PC-3 (cell line): Measurements from ENCODE around the gene SLC22A17. TPM values are rescaled to one million over a fixed set of nuclear protein-coding genes. Genes with fewer than 3 reads are reported as not detected.

Source experiments
- ATAC-seq: fragments of 200-7000 bp; cut with Tn5 transposase; 2 replicates; pipeline ENCODE4 v1.9.1; 2020; ENCODE audit warnings: mild to moderate bottlenecking, moderate library complexity
- BruUV-seq: library from RNA; stranded (reverse); fragments of 400-500 nt; replicated peaks from 2 replicates; lab custom pipeline; 2021; lab: Mats Ljungman, UMichigan
- CTCF ChIA-PET: fragments of 300-600 bp; sonication (Branson Sonifier 250); formaldehyde crosslinking; loops from one replicate; lab custom pipeline; 2022; ENCODE audit warnings: antibody characterized with exemption; lab: Charles Lee
- POLR2A ChIA-PET: fragments of 300-600 bp; sonication (Branson Sonifier 250); formaldehyde crosslinking; loops from one replicate; lab custom pipeline; 2022; ENCODE audit warnings: antibody characterized with exemption; ENCODE audit not compliant: unreplicated experiment; lab: Charles Lee
- DNase-seq: peaks from one replicate; pipeline ENCODE4 v3.0.0-alpha.2; 2015
- H2AFZ ChIP-seq: fragments of 300-600 bp; sonication (generic); 2 replicates; pipeline ENCODE4 v1.6.0; 2016; ENCODE audit warnings: antibody characterized with exemption, low read length
- H3F3A ChIP-seq: fragments of 300-600 bp; sonication (generic); one replicate; pipeline ENCODE4 v1.6.0; 2017; ENCODE audit warnings: antibody characterized with exemption, low read length, control low read depth, mild to moderate bottlenecking; ENCODE audit not compliant: unreplicated experiment
- H3K27ac ChIP-seq: fragments of 300-600 bp; sonication (generic); 2 replicates; pipeline ENCODE4 v1.5.1; 2016; ENCODE audit warnings: mild to moderate bottlenecking, low read length
- H3K27me3 ChIP-seq: fragments of 300-600 bp; sonication (generic); 2 replicates; pipeline ENCODE4 v1.6.1; 2016; ENCODE audit warnings: low read length, mixed read lengths
- H3K36me3 ChIP-seq: fragments of 300-600 bp; sonication (generic); 2 replicates; pipeline ENCODE4 v1.6.1; 2016; ENCODE audit warnings: low read depth, mixed run types, low read length, mixed read lengths
- H3K4me1 ChIP-seq: fragments of 300-600 bp; sonication (generic); 2 replicates; pipeline ENCODE4 v1.5.1; 2016; ENCODE audit warnings: low read length; ENCODE audit not compliant: insufficient read depth
- H3K4me2 ChIP-seq: fragments of 300-600 bp; sonication (generic); 2 replicates; pipeline ENCODE4 v1.6.0; 2016; ENCODE audit warnings: low read length
- H3K4me3 ChIP-seq: fragments of 300-600 bp; sonication (generic); 2 replicates; pipeline ENCODE4 v1.5.1; 2016; ENCODE audit warnings: mild to moderate bottlenecking, low read length, mixed read lengths
- H3K79me2 ChIP-seq: fragments of 300-600 bp; sonication (generic); 2 replicates; pipeline ENCODE4 v1.6.1; 2017; ENCODE audit warnings: low read length, mixed read lengths
- H3K9ac ChIP-seq: fragments of 300-600 bp; sonication (generic); 2 replicates; pipeline ENCODE4 v1.6.0; 2016; ENCODE audit warnings: mild to moderate bottlenecking, low read length
- H3K9me2 ChIP-seq: fragments of 300-600 bp; sonication (generic); replicated peaks from 2 replicates; pipeline ENCODE4 v1.6.1; 2016; ENCODE audit warnings: mixed run types, low read length, mixed read lengths
- H3K9me3 ChIP-seq: fragments of 300-600 bp; sonication (generic); 2 replicates; pipeline ENCODE4 v1.6.1; 2016; ENCODE audit warnings: low read length, mixed read lengths
- H4K20me1 ChIP-seq: fragments of 300-600 bp; sonication (generic); 2 replicates; pipeline ENCODE4 v1.6.1; 2016; ENCODE audit warnings: low read length, mixed read lengths
- EZH2 ChIP-seq: fragments of 300-600 bp; sonication (generic); IDR thresholded peaks from one replicate; pipeline ENCODE4 v1.6.1; 2017; ENCODE audit warnings: antibody characterized with exemption, mild to moderate bottlenecking, low read length; ENCODE audit not compliant: unreplicated experiment
- EZH2phosphoT487 ChIP-seq: fragments of 300-600 bp; sonication (generic); IDR thresholded peaks from 2 replicates; pipeline ENCODE4 v1.6.1; 2018; ENCODE audit warnings: mild to moderate bottlenecking, antibody characterized with exemption, low read length, borderline replicate concordance
- intact Hi-C: fragments of 100-400 bp; cut with micrococcal nuclease; formaldehyde crosslinking; loops from 2 replicates; pipeline ENCODE4 v1.9.0; 2023
- total RNA-seq: library from RNA; depleted of rRNA; stranded (reverse); fragments of >200 nt; gene quantifications from 2 replicates; pipeline ENCODE4 v1.2.3, GENCODE V29; 2014
- TF ChIP-seq, protein P1 (sequence below): fragments of 300-600 bp; sonication (generic); conservative IDR thresholded peaks from 2 replicates; pipeline ENCODE4 v1.5.1; 2017; ENCODE audit warnings: antibody characterized with exemption, low read depth, mild to moderate bottlenecking, low read length

SLC22A17 gene
- total RNA-seq, 1 experiment from 2014 or later, result 12.0 TPM

DNA sequence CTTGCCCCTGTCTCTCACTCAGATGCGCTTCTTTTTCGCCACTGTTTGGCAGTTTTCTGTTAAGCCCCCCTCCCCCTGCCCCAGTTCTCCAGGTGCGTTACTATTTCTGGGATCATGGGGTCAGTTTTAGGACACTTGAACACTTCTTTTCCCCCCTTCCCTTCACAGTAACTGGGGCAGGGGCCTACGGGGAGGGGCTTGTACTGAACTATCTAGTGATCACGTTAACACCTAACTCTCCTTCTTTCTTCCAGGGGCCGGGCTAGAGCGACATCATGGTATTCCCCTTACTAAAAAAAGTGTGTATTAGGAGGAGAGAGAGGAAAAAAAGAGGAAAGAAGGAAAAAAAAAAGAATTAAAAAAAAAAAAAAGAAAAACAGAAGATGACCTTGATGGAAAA is 27.7 kb downstream of the SLC22A17 start:
- TF ChIP-seq EZH2phosphoT487 (no peak), EZH2 (no peak)
- TF ChIP-seq, protein P1, sequence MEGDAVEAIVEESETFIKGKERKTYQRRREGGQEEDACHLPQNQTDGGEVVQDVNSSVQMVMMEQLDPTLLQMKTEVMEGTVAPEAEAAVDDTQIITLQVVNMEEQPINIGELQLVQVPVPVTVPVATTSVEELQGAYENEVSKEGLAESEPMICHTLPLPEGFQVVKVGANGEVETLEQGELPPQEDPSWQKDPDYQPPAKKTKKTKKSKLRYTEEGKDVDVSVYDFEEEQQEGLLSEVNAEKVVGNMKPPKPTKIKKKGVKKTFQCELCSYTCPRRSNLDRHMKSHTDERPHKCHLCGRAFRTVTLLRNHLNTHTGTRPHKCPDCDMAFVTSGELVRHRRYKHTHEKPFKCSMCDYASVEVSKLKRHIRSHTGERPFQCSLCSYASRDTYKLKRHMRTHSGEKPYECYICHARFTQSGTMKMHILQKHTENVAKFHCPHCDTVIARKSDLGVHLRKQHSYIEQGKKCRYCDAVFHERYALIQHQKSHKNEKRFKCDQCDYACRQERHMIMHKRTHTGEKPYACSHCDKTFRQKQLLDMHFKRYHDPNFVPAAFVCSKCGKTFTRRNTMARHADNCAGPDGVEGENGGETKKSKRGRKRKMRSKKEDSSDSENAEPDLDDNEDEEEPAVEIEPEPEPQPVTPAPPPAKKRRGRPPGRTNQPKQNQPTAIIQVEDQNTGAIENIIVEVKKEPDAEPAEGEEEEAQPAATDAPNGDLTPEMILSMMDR, result no peak
- H4K20me1 ChIP-seq, result peaks cover 11% of the 10 kb centered on the region; the same call in 1 of the 2 replicates
- peaks cover 29% of the 10 kb centered on the region for H3K36me3 ChIP-seq
- POLR2A ChIA-PET, result no interaction called here
- H3K79me2 ChIP-seq, result peaks cover 26% of the 10 kb centered on the region
- no TSS peak for BruUV-seq
- H3K27me3 ChIP-seq, result no peaks in the 10 kb centered on the region
- peaks cover 17% of the 10 kb centered on the region for H3K4me1 ChIP-seq
- no peak overlapping the region for H3K4me3 ChIP-seq
- intact Hi-C loops, result loop anchor here (5.0 kb wide), 1 partner anchor 132 kb away; no protein-coding TSS in a partner anchor
- H3K9ac ChIP-seq, result no peak overlapping the region
- no peak overlapping the region for H3K4me2 ChIP-seq
- no peaks in the 10 kb centered on the region for H3K9me3 ChIP-seq
- H2AFZ ChIP-seq, result no peak overlapping the region
- H3K9me2 ChIP-seq, result no peaks in the 10 kb centered on the region
- H3F3A ChIP-seq, result peaks cover 3% of the 10 kb centered on the region
- DNase-seq (no peak), ATAC-seq (no peak)
- CTCF ChIA-PET, result no interaction called here
- H3K27ac ChIP-seq, result no peak overlapping the region

DNA sequence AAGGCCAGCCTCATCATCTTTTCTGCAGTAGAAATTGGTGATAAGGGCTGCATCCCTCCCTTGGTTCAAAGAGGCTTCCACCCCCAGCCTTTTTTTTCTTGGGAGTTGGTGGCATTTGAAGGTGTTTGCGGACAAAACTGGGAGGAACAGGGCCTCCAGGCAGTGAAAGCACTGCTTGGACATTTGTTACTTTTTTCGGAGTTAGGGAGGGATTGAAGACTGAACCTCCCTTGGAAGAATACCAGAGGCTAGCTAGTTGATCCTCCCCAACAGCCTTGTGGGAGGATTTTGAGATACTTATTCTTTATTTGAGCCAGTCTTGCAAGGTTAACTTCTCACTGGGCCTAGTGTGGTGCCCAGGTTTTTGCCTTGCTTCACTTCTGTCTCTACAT is 28.2 kb downstream of the SLC22A17 start:
- BruUV-seq, result no TSS peak
- H3K9me3 ChIP-seq, result no peaks in the 10 kb centered on the region
- no peak for TF ChIP-seq EZH2phosphoT487
- TF ChIP-seq EZH2, result no peak
- TF ChIP-seq, protein P1, result no peak
- ChIA-PET POLR2A (no interaction called here), CTCF (interaction anchor here (0.5 kb wide), 1 partner anchor 36 kb away, joined by 5 read pairs; no protein-coding TSS in a partner anchor)
- H3F3A ChIP-seq, result peaks cover 3% of the 10 kb centered on the region
- peaks cover 26% of the 10 kb centered on the region for H3K79me2 ChIP-seq
- H3K36me3 ChIP-seq, result peaks cover 33% of the 10 kb centered on the region
- peaks cover 17% of the 10 kb centered on the region for H3K4me1 ChIP-seq
- ATAC-seq, result no peak
- no peak overlapping the region for H3K4me2 ChIP-seq
- no peaks in the 10 kb centered on the region for H3K9me2 ChIP-seq
- no peak overlapping the region for H3K9ac ChIP-seq
- no peak overlapping the region for H2AFZ ChIP-seq
- H4K20me1 ChIP-seq, result peaks cover 11% of the 10 kb centered on the region; the same call in 1 of the 2 replicates
- H3K27ac ChIP-seq, result no peak overlapping the region
- no peaks in the 10 kb centered on the region for H3K27me3 ChIP-seq
- no peak for DNase-seq
- intact Hi-C loops, result no loop called here
- no peak overlapping the region for H3K4me3 ChIP-seq

DNA sequence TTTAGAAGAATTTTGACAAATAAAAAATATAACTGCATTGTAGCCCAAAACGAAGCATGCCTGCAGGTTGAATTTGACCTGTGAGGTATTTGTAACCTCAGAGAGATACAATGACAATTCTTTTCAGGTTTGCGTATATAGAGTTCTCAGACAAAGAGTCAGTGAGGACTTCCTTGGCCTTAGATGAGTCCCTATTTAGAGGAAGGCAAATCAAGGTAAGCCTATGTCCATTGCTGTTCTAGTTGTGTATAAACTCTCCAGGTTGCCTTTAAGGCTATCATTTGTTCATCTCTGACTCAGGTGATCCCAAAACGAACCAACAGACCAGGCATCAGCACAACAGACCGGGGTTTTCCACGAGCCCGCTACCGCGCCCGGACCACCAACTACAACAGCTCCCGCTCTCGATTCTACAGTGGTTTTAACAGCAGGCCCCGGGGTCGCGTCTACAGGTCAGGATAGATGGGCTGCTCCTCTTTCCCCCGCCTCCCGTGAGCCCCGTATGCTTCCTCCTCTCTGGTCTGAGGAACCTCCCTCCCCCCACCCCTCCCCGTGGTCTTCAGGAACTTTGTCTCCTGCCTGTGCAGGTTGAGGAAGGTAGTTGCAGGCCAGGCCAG is 28.7 kb downstream of the SLC22A17 start:
- ChIA-PET CTCF (interaction anchor here (0.5 kb wide), 1 partner anchor 36 kb away, joined by 5 read pairs; no protein-coding TSS in a partner anchor), POLR2A (interaction anchor here (0.7 kb wide), 1 partner anchor 1892 kb away, joined by 3 read pairs; no protein-coding TSS in a partner anchor)
- Histone ChIP-seq H4K20me1 (peaks cover 11% of the 10 kb centered on the region; the same call in 1 of the 2 replicates), H3K9me3 (no peaks in the 10 kb centered on the region), H3K27ac (no peak overlapping the region), H3K9me2 (no peaks in the 10 kb centered on the region), H3F3A (peaks cover 3% of the 10 kb centered on the region), H3K4me1 (peaks cover 17% of the 10 kb centered on the region), H3K36me3 (peaks cover 33% of the 10 kb centered on the region), H3K4me3 (no peak overlapping the region), H3K27me3 (no peaks in the 10 kb centered on the region), H3K4me2 (peak overlapping the region; percentile 94; the same call in 1 of the 2 replicates), H3K9ac (no peak overlapping the region), H3K79me2 (peaks cover 26% of the 10 kb centered on the region), H2AFZ (no peak overlapping the region)
- intact Hi-C loops, result no loop called here
- BruUV-seq, result no TSS peak
- DNase-seq (no peak), ATAC-seq (no peak)
- TF ChIP-seq EZH2phosphoT487 (no peak), EZH2 (no peak)
- TF ChIP-seq, protein P1, result no peak
